HUES6 (cell line): Measurements from ENCODE around the gene TEX30.

Source experiments
- H3K27ac ChIP-seq: 2 replicates; pipeline ENCODE4 v1.7.0; 2013; ENCODE audit warnings: low read depth, mild to moderate bottlenecking, low read length, inconsistent platforms
- H3K27me3 ChIP-seq: 2 replicates; pipeline ENCODE4 v1.6.1; 2013; ENCODE audit warnings: low read length; ENCODE audit not compliant: control insufficient read depth, insufficient read depth
- H3K36me3 ChIP-seq: 2 replicates; pipeline ENCODE4 v1.6.1; 2013; ENCODE audit warnings: low read length; ENCODE audit not compliant: control insufficient read depth, insufficient read depth
- H3K4me1 ChIP-seq: 2 replicates; pipeline ENCODE4 v1.6.1; 2013; ENCODE audit warnings: low read length; ENCODE audit not compliant: control insufficient read depth, insufficient read depth
- H3K4me3 ChIP-seq: 2 replicates; pipeline ENCODE4 v1.5.1; 2013; ENCODE audit warnings: low read depth, low read length
- H3K9ac ChIP-seq: one replicate; pipeline ENCODE4 v1.6.1; 2013; ENCODE audit warnings: mild to moderate bottlenecking, low read length
- H3K9me3 ChIP-seq: 2 replicates; pipeline ENCODE4 v1.6.1; 2013; ENCODE audit warnings: low read depth, low read length; ENCODE audit not compliant: control insufficient read depth, insufficient read depth

The TEX30 gene

DNA sequence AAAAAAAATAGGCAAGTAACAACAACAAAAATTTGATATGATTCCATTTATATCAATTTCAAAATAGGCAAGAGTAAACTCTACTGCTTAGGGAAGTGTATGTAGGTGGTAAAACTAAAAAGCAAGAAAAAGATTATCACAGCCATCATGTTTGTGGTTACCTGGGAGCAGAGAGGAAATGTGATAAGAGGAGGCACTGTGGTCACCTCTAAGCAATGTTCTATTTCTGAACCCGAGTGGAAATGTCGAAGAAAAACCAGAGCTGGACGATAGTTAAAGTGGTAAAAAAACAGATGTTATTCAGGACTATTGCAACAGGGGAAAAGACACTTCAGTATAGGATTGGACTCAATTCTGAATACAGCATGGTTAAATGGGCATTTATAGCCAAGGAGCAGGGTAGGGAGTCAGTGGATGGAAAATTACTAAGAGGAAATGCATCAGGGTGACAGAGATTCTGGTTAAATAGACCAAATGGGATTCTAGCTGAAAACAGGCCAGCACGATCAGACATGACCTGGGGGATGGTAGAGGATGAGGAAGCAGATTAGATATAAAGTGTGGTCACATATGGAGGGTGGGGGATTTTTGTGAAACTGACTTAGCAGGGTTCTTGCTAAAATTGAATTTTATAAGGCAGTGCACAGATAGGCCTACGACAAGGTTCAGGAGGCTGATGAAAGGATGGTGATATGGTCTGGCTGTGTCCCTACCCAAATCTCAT is 6.0 kb upstream of the TEX30 start:
- Histone ChIP-seq H3K27ac (no peak overlapping the region), H3K9me3 (peaks cover 16% of the 10 kb centered on the region), H3K4me3 (no peak overlapping the region), H3K4me1 (no peaks in the 10 kb centered on the region), H3K27me3 (no peaks in the 10 kb centered on the region), H3K36me3 (peaks cover 20% of the 10 kb centered on the region; the same call in 1 of the 2 replicates), H3K9ac (no peak overlapping the region)

DNA sequence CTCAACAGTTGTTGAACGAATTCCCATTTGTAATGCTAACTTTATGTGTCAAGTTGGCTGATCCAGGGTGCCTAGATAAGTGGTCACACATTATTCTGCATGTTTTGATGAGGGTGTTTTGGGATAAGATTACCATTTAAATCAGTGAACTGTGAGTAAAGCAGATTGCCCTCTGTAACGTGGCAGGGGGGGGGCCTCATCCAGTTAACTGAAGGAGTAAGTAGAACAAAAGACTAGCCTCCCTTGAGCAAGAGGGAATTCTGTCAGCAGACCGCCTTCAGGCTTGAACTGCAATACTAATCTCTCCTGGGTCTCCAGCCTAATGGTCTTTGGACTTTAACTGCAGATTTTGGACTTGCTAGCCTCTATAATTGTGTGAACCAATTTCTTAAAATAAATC is 4.2 kb upstream of the TEX30 start:
- Histone ChIP-seq H3K4me1 (no peaks in the 10 kb centered on the region; the same call in 1 of the 2 replicates), H3K27me3 (peaks cover 8% of the 10 kb centered on the region), H3K9me3 (peaks cover 16% of the 10 kb centered on the region), H3K36me3 (peaks cover 10% of the 10 kb centered on the region; the same call in 1 of the 2 replicates), H3K9ac (no peak overlapping the region), H3K27ac (no peak overlapping the region), H3K4me3 (no peak overlapping the region)

DNA sequence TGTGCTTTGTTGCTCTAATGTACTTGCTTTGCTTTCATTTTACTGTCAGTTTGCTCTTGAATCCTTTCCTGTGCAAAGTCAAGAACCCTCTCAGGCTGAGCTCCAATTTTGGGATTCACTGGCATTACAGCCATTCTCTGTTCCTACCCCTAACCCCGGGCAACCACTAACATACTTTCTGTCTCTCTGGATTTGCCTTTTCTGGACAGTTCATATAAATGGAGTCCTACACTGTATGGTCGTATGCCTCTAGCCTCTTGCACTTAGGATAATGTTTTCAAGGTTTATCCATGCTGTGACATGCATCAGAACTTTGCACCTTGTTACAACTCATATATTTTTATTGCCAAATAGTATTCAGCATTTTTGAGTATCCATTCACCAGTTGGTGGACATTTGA is 2.7 kb upstream of the TEX30 start:
- H3K27ac ChIP-seq: no peak overlapping the region

DNA sequence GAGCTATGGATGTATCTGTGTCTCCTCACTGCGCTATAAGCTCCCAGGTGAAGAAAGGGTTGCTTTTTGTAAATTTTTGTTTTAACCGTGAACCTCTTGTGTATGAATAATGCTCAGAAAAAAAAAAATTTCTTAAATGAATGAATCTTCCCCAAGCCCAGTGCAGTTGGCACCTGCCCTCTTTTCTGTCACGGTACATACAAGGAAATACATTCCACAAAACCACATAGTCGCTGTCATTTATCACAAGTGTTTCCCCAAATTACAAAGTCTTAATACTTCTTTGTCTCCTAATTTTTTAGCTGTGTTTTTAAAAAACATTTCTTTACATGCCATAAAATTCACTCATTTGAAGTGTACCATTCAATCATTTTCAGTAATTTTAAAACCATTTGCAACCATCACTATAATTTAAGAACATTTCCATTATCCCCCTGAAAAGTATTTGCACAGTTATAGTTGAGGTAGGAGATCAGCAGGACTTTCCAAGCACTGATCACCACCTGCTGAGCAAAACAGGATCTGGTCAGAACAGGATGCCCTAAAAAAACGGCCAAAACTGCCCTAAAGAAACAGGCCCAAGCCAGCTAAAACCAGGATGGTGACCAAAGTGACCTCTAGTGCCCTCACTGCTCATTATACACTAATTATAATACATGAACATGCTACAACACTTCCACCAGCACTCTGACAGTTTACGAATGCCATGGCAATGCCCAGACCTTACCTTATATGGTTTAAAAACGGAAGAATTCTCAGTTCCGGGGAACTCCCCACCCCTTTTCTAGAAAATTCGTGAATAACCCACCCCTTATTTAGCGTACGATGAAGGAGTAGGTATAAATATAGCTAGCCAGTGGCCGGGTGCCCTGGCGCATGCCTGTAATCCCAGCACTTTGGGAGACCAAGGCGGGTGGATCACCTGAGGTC is 1.3 kb upstream of the TEX30 start:
- H3K4me3 ChIP-seq: no peak overlapping the region
- peaks cover 3% of the 10 kb centered on the region for H3K4me1 ChIP-seq
- no peaks in the 10 kb centered on the region for H3K36me3 ChIP-seq
- H3K9ac ChIP-seq: no peak overlapping the region
- H3K9me3 ChIP-seq: no peaks in the 10 kb centered on the region; the same call in 1 of the 2 replicates
- no peak overlapping the region for H3K27ac ChIP-seq
- peaks cover 14% of the 10 kb centered on the region for H3K27me3 ChIP-seq

More for the DNA sequence above, 2.7 kb upstream of the TEX30 start:
- Histone ChIP-seq H3K9ac (no peak overlapping the region), H3K9me3 (peaks cover 5% of the 10 kb centered on the region; the same call in 1 of the 2 replicates), H3K4me1 (no peaks in the 10 kb centered on the region; the same call in 1 of the 2 replicates), H3K36me3 (no peaks in the 10 kb centered on the region; the same call in 1 of the 2 replicates), H3K27me3 (peaks cover 14% of the 10 kb centered on the region), H3K4me3 (no peak overlapping the region)

DNA sequence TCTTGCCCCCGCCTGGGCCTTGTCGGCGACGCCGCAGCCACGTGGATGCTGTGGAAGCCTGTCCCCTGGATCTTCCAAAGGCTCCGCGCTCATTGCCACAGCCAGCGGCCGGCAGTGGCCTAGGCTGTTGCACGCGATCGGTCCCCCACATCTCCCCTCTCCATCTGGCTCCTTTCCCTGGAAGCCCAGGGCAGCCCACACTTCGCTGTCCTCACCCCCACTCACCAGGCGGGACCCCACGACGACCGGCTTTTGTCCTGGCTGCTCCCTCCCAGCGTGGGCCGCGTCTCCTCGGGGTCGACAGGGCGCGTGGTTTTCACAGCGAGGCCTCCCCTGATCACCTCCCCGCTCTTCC is 605 bp upstream of the TEX30 start:
- peaks cover 14% of the 10 kb centered on the region for H3K27me3 ChIP-seq
- H3K36me3 ChIP-seq: no peaks in the 10 kb centered on the region
- H3K4me1 ChIP-seq: peaks cover 5% of the 10 kb centered on the region
- peak overlapping the region; percentile 69 for H3K4me3 ChIP-seq
- H3K9me3 ChIP-seq: no peaks in the 10 kb centered on the region
- H3K9ac ChIP-seq: peak overlapping the region; percentile 37
- no peak overlapping the region for H3K27ac ChIP-seq

DNA sequence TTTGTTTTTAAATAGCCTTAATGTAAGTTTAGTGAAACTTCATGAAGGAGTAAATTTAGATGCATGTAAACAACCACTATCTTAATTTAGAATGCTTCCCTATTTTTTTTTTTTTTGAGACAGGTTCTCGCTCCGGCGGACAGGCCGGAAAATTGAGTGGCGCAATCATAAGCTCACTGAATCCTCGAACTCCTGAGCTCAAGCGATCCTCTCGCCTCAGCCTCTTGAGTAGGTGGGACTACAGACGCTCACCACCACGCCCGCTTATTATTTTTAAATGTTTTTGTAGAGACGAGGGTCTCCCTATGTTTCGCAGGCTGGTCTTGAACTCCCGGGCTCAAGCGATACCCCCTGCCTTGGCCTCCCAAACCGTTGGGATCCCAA is 1.6 kb downstream of the TEX30 start:
- H3K27ac ChIP-seq: no peak overlapping the region
- peaks cover 14% of the 10 kb centered on the region for H3K27me3 ChIP-seq
- no peaks in the 10 kb centered on the region for H3K9me3 ChIP-seq
- peaks cover 5% of the 10 kb centered on the region for H3K4me1 ChIP-seq
- no peak overlapping the region for H3K9ac ChIP-seq
- H3K4me3 ChIP-seq: peak overlapping the region; percentile 69; the same call in 1 of the 2 replicates
- H3K36me3 ChIP-seq: peaks cover 4% of the 10 kb centered on the region; the same call in 1 of the 2 replicates

DNA sequence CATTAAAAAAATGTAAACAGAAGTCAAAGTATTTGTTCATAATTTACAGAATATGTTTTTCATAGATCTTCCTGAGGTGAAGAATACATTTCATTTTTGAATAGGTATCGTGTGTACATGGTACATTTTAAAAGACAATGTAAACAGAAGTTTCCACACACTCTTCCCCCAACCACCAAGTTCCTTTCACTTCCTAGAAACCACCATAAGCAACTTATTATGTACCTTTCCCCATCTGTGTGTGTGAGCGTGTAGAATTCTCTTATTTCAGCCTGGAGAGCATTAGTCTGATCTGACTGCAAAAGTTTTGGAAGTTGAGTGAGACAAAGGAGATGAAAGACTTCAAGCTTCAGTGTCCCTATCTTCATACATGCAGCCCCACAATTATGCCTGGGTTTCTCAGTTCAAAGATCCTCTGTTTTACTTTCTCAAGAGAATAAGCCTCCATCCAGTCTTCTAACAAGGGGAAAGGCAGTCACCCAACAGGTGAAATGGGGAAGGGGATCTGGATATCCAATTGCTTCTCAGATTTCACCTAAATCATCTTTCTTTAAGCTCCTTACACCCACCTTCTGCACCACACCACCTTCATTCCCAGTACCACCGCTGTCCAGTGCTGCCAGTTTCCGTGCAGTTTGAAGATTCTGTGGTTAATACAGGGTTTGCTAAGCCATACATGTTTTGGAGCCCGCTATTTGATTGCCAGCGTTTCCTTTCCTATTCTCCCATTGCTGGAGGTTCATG is 2.1 kb downstream of the TEX30 start:
- no peak overlapping the region for H3K9ac ChIP-seq
- peaks cover 7% of the 10 kb centered on the region; the same call in 1 of the 2 replicates for H3K36me3 ChIP-seq
- peaks cover 5% of the 10 kb centered on the region for H3K4me1 ChIP-seq
- H3K4me3 ChIP-seq: no peak overlapping the region
- no peaks in the 10 kb centered on the region for H3K9me3 ChIP-seq
- H3K27ac ChIP-seq: no peak overlapping the region
- peaks cover 14% of the 10 kb centered on the region for H3K27me3 ChIP-seq

DNA sequence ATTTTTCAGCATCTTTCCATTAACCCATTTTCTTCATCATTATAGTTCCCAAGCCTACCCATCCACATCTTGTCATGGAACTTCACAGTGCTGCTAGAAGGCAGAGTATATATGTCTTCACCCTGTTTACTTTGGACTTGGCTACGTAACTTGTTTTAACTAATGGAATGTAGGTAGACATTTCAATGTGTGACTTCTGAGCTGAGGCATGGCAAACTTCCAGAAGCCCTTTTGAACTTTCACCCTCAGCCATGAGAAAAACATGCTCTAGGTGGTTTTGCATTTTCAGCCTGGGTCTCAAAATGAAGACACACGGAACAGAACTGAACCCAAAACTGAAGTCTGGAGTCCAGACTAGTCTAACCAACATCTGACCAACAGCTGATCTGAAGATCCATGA is 3.2 kb downstream of the TEX30 start:
- no peak overlapping the region for H3K9ac ChIP-seq
- H3K36me3 ChIP-seq: peaks cover 10% of the 10 kb centered on the region; the same call in 1 of the 2 replicates
- H3K4me3 ChIP-seq: no peak overlapping the region
- H3K27ac ChIP-seq: no peak overlapping the region
- H3K4me1 ChIP-seq: peaks cover 5% of the 10 kb centered on the region
- H3K27me3 ChIP-seq: peaks cover 14% of the 10 kb centered on the region
- H3K9me3 ChIP-seq: no peaks in the 10 kb centered on the region

DNA sequence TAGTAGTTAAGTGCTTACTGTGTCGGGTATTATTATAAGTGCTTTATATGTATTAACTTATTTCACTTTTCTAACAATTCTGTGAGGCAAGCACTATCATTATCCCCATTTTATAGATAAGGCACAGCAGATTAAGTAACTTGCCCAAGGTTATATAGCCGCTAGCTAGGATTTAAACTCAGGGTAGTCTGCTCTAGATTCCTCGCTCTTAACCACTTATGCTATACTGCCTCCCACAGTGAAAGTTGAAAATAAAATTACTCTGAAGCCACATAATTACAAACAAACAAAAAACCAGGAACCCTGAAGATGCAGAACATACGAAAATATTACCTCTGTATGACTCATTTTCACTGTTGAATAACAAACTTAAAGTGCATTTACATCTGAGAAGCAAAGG is 3.9 kb downstream of the TEX30 start:
- no peaks in the 10 kb centered on the region for H3K9me3 ChIP-seq
- H3K36me3 ChIP-seq: peaks cover 10% of the 10 kb centered on the region; the same call in 1 of the 2 replicates
- H3K4me1 ChIP-seq: peaks cover 5% of the 10 kb centered on the region
- H3K4me3 ChIP-seq: no peak overlapping the region
- no peak overlapping the region for H3K9ac ChIP-seq
- peaks cover 14% of the 10 kb centered on the region for H3K27me3 ChIP-seq
- H3K27ac ChIP-seq: no peak overlapping the region

DNA sequence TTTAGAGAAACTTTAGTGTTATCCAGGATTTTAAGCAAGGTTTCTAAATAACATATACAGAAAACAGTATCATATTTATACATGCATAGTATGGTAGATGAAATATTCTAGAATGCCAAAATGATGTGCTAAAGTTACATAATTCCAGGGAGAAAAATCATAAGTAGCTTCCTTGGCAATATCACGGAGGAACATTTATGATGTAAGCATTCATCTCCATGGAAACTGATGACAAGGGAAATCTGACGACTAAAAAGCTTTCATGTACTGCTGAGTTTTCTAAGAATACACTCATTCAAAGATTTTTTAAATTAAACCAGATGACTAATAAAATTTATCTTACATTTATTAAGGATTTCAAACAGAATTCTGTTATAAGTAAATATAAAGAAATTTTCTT is 4.7 kb downstream of the TEX30 start:
- peaks cover 5% of the 10 kb centered on the region for H3K4me1 ChIP-seq
- no peak overlapping the region for H3K27ac ChIP-seq
- no peaks in the 10 kb centered on the region for H3K9me3 ChIP-seq
- peaks cover 10% of the 10 kb centered on the region for H3K27me3 ChIP-seq
- no peak overlapping the region for H3K9ac ChIP-seq
- peaks cover 10% of the 10 kb centered on the region; the same call in 1 of the 2 replicates for H3K36me3 ChIP-seq
- H3K4me3 ChIP-seq: no peak overlapping the region
